Activated naive CD4-positive, alpha-beta T cell treated with anti-CD3 and anti-CD28 coated beads, Interleukin-2, amount 10 ng/mL, durations not matched to agents 7 days and 5 days (primary cell): Measurements from ENCODE around the gene CACNA1D.

Experiments
- CTCF ChIA-PET: fragments of 350-600 bp; sonication (Branson Sonifier 250); formaldehyde crosslinking; loops from one replicate; lab custom pipeline; 2021; ENCODE audit warnings: antibody characterized with exemption; lab: Charles Lee
- DNase-seq: peaks from one replicate; pipeline ENCODE4 v3.0.0-alpha.2; 2020
- H3K27ac Mint-ChIP-seq: one replicate; pipeline ENCODE4 v1.8.0; 2021; ENCODE audit warnings: mild to moderate bottlenecking, moderate library complexity, mixed read lengths
- H3K27me3 Mint-ChIP-seq: one replicate; pipeline ENCODE4 v1.8.0; 2021; ENCODE audit warnings: mild to moderate bottlenecking, mixed read lengths
- H3K36me3 Mint-ChIP-seq: one replicate; pipeline ENCODE4 v1.8.0; 2021; ENCODE audit warnings: mixed read lengths
- H3K4me1 Mint-ChIP-seq: one replicate; pipeline ENCODE4 v1.8.0; 2021; ENCODE audit warnings: mixed read lengths
- H3K4me3 Mint-ChIP-seq: one replicate; pipeline ENCODE4 v1.8.0; 2021; ENCODE audit warnings: mild to moderate bottlenecking, moderate library complexity, mixed read lengths
- H3K9me3 Mint-ChIP-seq: one replicate; pipeline ENCODE4 v1.8.0; 2021; ENCODE audit warnings: mixed read lengths

The CACNA1D gene

GRCh38 chr3:53846134-53846850, 351.9 kb downstream of the CACNA1D start, which contains the start of the genes CHDH and IL17RB:
Gene CHDH, minus strand, starts transcription at chr3:53846419. Its CDS starts 22,411 bp downstream, at chr3:53824008.
Gene IL17RB, plus strand, starts transcription at chr3:53846568. Its CDS starts 21 bp downstream, at chr3:53846589.
- Mint-ChIP-seq H3K9me3 (no peaks in the 10 kb centered on the region), H3K4me1 (peaks cover 5% of the 10 kb centered on the region), H3K27me3 (peaks cover 82% of the 10 kb centered on the region), H3K36me3 (no peaks in the 10 kb centered on the region), H3K4me3 (peak within 1 kb of the TSS; percentile 57), H3K27ac (no peak within 1 kb of the TSS)
- CTCF ChIA-PET: no interaction called here
- DNase-seq: peak; percentile 36

GRCh38 chr3:53846851-53847155, 352.4 kb downstream of the CACNA1D start:
- no peak overlapping the region for H3K27ac Mint-ChIP-seq

GRCh38 chr3:53849916-53850315, 355.5 kb downstream of the CACNA1D start:
- H3K4me3 Mint-ChIP-seq: no peak overlapping the region
- CTCF ChIA-PET: no interaction called here
- H3K9me3 Mint-ChIP-seq: no peaks in the 10 kb centered on the region
- peaks cover 52% of the 10 kb centered on the region for H3K27me3 Mint-ChIP-seq
- no peak for DNase-seq
- no peaks in the 10 kb centered on the region for H3K36me3 Mint-ChIP-seq
- no peak overlapping the region for H3K27ac Mint-ChIP-seq
- H3K4me1 Mint-ChIP-seq: peaks cover 5% of the 10 kb centered on the region

More at GRCh38 chr3:53846851-53847155, 352.4 kb downstream of the CACNA1D start:
- CTCF ChIA-PET: no interaction called here
- Mint-ChIP-seq H3K27me3 (peaks cover 81% of the 10 kb centered on the region), H3K9me3 (no peaks in the 10 kb centered on the region), H3K36me3 (no peaks in the 10 kb centered on the region), H3K4me3 (peak overlapping the region; percentile 50), H3K4me1 (peaks cover 5% of the 10 kb centered on the region)
- DNase-seq: no peak

GRCh38 chr3:53850895-53851294, 356.5 kb downstream of the CACNA1D start:
- DNase-seq: no peak
- Mint-ChIP-seq H3K4me1 (peaks cover 5% of the 10 kb centered on the region), H3K9me3 (no peaks in the 10 kb centered on the region), H3K27me3 (peaks cover 42% of the 10 kb centered on the region), H3K4me3 (no peak overlapping the region), H3K27ac (no peak overlapping the region), H3K36me3 (no peaks in the 10 kb centered on the region)
- CTCF ChIA-PET: no interaction called here

- Mint-ChIP-seq H3K4me1 (peaks cover 2% of the 10 kb centered on the region), H3K27me3 (peaks cover 3% of the 10 kb centered on the region), H3K36me3 (peaks cover 5% of the 10 kb centered on the region), H3K27ac (no peak overlapping the region), H3K9me3 (no peaks in the 10 kb centered on the region), H3K4me3 (no peak overlapping the region)
- DNase-seq: no peak
- CTCF ChIA-PET: no interaction called here
These were observed 362.6 kb downstream of the CACNA1D start for GRCh38 chr3:53856964-53857363.

- DNase-seq: no peak
- CTCF ChIA-PET: no interaction called here
- Mint-ChIP-seq H3K36me3 (peaks cover 10% of the 10 kb centered on the region), H3K9me3 (no peaks in the 10 kb centered on the region), H3K27ac (no peak overlapping the region), H3K4me3 (no peak overlapping the region), H3K27me3 (no peaks in the 10 kb centered on the region), H3K4me1 (peaks cover 2% of the 10 kb centered on the region)
These were observed 363.8 kb downstream of the CACNA1D start for GRCh38 chr3:53858096-53858741.

GRCh38 chr3:53859178-53859577, 364.8 kb downstream of the CACNA1D start:
- no peaks in the 10 kb centered on the region for H3K27me3 Mint-ChIP-seq
- H3K4me3 Mint-ChIP-seq: no peak overlapping the region
- DNase-seq: no peak
- no peak overlapping the region for H3K27ac Mint-ChIP-seq
- no peaks in the 10 kb centered on the region for H3K9me3 Mint-ChIP-seq
- peaks cover 13% of the 10 kb centered on the region for H3K36me3 Mint-ChIP-seq
- CTCF ChIA-PET: no interaction called here
- peaks cover 2% of the 10 kb centered on the region for H3K4me1 Mint-ChIP-seq

- Mint-ChIP-seq H3K27me3 (no peaks in the 10 kb centered on the region), H3K9me3 (no peaks in the 10 kb centered on the region), H3K4me3 (no peak overlapping the region), H3K27ac (no peak overlapping the region), H3K4me1 (peaks cover 2% of the 10 kb centered on the region), H3K36me3 (peaks cover 20% of the 10 kb centered on the region)
- no peak for DNase-seq
- CTCF ChIA-PET: no interaction called here
These were observed 365.8 kb downstream of the CACNA1D start for GRCh38 chr3:53860196-53860595.

GRCh38 chr3:53862241-53862640, 367.8 kb downstream of the CACNA1D start:
- Mint-ChIP-seq H3K4me1 (no peaks in the 10 kb centered on the region), H3K36me3 (peaks cover 21% of the 10 kb centered on the region), H3K4me3 (no peak overlapping the region), H3K9me3 (no peaks in the 10 kb centered on the region), H3K27ac (no peak overlapping the region), H3K27me3 (no peaks in the 10 kb centered on the region)
- DNase-seq: no peak
- CTCF ChIA-PET: no interaction called here

GRCh38 chr3:53863145-53863544, 368.7 kb downstream of the CACNA1D start:
- no peak for DNase-seq
- Mint-ChIP-seq H3K27ac (no peak overlapping the region), H3K36me3 (peaks cover 28% of the 10 kb centered on the region), H3K4me1 (no peaks in the 10 kb centered on the region), H3K9me3 (no peaks in the 10 kb centered on the region), H3K4me3 (no peak overlapping the region), H3K27me3 (no peaks in the 10 kb centered on the region)
- CTCF ChIA-PET: no interaction called here
